H54 (cell line): ENCODE measurements around the gene GPRIN2.

Experiments used
- DNase-seq: peaks from one replicate; pipeline ENCODE4 v3.0.0; 2011; ENCODE audit warnings: low spot score, mixed read lengths; ENCODE audit not compliant: insufficient read length
- FAIRE-seq: peaks from 3 replicates; lab custom pipeline; 2011; peaks lifted over from hg19 to GRCh38; lab: Jason Lieb, UNC
- POLR2A ChIP-seq: IDR thresholded peaks from 2 replicates; pipeline ENCODE4 v1.6.1; 2011; ENCODE audit warnings: low read depth, mild to moderate bottlenecking, low read length

Gene GPRIN2

DNA sequence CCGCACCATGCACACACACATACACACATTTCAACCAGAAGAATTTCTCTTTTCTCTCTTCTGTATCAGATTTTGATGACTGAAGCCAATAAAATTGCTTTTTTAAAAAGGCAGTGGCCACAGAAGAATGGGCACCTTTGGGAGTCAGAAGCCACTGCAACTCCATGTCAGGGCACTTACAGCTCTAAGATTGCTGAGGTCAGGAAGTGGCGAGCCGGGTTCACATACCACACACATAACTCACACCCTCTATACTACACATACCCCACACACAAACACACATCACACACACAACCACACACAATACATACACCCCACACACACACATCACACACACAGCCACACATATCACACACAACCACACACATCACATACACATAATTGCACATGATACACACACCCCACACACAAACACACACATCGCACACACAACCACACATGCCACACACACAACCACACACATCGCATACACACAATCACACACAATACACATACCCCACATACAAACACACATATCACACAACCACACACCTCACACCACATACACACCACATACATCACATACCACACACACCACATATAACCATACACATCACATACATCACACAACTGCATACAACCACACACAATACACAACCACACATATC is 31.2 kb downstream of the GPRIN2 start:
- FAIRE-seq (no peak), DNase-seq (peak; percentile 87)

DNA sequence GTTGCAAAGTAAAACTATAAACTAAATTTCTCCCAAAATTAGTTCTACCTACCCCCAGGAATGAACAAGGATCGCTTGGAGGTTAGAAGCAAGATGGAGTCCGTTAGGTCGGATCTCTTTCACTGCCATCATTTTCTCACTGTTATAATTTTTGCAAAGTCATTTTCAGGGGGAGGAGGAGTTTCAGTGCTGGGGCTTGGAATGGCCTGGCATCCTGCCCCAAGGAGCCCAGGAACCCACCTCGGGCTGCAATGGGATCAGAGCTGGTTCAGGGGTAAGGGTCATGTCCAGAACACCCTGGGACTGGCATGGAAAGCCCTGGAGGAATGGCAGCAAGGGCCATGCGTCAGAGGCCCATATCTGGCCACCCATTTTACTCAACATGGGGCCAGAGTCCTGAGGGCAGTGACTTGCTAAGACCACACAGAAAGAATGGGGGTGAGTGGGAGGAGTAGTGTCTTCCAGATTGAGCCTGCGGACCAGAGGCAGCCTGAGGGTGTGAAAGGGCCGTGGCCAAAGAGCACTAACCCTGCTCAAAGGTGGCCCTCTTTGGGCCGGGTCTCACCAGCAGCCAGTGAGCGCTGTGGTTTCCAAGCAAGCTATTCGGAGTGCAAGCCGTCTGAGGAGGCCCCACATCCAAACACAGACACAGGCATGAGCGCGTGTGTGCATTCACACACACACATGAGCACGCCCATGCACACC is 31.8 kb downstream of the GPRIN2 start:
- FAIRE-seq (no peak), DNase-seq (peak; percentile 92)
- TF ChIP-seq POLR2A, result no peak

More for the DNA sequence above, 31.2 kb downstream of the GPRIN2 start:
- TF ChIP-seq POLR2A, result no peak

DNA sequence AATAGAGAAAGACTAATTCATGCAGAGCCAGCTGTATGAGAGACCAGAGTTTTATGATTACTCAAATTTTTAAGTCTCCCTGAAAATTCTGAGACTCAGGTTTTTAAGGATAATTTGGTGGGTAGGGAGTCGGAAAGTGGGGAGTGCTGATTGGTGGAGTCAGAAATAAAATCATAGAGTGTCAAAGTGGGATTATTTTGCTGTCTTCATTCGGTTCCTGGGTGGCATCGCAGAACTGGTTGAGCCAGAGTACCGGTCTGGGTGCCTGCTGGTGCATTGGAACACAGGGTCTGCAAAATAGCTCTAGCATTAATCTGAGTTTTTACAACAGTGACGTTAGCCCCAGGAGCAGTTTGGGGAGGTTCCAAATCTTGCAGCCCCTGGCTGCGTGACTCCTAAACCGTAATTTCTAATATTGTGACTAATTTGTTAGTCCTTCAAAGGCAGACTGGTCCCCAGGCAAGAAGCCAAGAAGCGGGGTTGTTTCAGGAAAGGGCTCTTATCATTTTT is 32.4 kb downstream of the GPRIN2 start:
- FAIRE-seq, result no peak
- DNase-seq, result peak; percentile 65
- no peak for TF ChIP-seq POLR2A

DNA sequence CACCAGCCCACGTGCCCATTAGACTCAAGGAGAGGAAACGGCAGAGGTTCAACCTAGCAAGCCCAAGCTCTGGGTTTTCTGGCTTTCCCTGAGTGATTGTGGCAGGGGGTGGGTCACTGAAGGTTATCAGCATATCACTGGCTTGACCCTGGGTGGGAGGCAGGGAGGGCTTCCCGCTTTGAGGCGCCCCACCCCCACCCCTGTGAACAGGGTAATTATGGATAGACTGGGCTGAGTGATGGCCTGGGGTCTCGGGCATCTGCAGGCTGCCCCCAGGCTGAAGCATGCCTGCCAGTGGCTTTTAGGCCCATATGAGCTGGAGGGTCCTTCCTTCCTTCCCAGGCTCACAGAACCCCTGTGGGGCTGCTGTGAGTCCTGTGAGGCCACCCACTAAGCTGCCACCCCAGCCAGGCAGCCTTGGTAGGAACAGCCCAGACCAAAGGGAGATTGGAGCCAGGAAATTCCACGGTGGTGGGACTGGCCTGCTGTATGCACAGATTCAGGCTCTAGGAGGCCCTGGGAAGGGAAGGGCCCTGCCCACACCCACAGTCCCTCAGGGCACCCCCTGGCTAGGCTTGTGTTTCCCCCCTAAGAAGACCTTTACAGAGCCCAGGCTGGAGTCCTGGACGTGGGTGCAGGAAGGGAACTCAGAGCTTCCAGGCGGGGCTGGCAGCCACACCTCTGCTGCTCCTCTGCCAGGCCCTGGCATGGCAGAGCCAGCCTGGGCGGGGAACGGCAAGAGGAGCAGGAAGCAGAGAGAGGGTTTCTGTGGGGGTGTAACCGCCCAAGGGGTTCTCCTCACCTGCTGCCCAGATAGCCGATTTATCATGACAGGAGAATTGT is 33.1 kb downstream of the GPRIN2 start:
- 0 out of 2 replicates have a peak, but pooled peaks have one; percentile 23 for TF ChIP-seq POLR2A
- peak; percentile 82 for DNase-seq
- FAIRE-seq, result no peak

DNA sequence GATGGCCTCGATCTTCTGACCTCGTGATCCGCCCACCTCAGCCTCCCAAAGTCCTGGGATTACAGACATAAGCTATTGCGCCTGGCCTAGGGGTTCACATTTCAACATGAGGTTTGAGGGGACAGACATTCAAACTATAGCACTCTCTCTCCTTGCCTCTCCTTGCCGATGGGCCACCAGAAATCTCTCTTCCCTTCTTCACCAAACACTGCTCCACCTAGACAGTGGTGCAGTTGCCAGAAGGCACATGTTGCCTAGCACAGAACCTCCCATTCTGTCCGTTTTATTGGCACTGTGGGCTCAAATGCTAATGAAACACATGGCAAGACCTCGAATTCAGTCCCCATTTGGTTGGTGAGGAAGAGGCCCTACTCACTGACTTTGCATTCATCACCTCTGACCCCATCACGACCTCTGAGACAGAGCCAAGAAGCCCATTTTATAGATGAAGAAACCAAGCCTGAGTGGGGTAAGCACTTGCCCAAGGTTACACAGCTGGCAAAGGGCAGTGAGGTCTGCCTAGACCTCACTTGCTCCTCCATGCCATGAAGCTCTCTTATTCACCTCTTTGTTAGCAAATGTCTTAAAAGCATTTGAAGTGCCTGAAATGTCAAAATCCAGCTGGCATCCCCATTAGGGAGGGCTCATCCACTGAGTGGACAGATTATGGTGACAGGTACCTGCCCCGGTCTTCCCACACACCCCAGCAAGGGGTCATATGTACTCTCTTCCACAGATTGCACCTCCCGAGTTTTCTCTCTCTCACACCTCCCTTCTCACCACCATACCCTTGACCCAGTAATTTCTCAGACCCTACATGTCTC is 34.0 kb downstream of the GPRIN2 start:
- TF ChIP-seq POLR2A, result no peak
- DNase-seq, result no peak
- FAIRE-seq, result no peak

DNA sequence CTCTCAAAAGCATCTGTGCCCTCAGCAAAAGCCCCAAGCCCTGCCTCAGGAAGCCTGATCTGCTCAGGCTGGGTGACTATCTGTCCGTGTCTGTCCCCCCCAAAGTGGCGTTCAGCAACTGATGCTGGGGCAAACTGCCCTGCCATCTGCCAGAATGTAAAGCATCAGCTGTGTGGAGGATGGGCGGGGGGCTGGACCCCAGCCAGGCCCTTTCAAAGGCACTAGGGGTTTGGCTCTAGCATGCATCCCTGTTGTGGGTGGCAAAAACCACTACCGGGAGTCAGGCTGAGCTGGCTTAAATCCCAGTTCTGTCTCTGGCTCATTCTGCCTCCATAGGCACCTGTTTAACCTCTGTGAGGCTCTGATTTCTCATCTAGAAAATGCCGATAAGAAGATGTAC is 35.5 kb downstream of the GPRIN2 start:
- TF ChIP-seq POLR2A, result no peak
- FAIRE-seq (no peak), DNase-seq (peak; percentile 64)

DNA sequence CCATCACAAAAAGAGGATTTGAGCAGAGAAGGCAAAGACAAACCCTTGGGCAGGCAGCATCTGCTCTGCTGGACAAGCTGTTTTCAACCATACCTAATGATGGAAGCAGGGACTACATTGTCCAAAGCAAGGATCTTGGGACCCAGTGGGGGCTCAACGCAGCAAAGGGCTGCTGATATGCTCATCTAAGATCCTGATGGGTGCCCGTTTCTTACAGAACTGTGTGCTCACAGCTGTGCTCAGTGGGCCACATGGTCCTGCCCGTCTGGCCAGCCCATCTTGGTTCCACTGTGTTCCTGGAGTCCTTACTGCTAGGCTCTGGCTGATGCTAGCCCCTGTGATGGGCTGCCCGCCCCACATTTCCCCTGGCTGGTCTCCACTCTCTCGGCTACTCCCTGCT is 36.1 kb downstream of the GPRIN2 start:
- TF ChIP-seq POLR2A, result no peak
- DNase-seq, result no peak
- FAIRE-seq, result no peak

DNA sequence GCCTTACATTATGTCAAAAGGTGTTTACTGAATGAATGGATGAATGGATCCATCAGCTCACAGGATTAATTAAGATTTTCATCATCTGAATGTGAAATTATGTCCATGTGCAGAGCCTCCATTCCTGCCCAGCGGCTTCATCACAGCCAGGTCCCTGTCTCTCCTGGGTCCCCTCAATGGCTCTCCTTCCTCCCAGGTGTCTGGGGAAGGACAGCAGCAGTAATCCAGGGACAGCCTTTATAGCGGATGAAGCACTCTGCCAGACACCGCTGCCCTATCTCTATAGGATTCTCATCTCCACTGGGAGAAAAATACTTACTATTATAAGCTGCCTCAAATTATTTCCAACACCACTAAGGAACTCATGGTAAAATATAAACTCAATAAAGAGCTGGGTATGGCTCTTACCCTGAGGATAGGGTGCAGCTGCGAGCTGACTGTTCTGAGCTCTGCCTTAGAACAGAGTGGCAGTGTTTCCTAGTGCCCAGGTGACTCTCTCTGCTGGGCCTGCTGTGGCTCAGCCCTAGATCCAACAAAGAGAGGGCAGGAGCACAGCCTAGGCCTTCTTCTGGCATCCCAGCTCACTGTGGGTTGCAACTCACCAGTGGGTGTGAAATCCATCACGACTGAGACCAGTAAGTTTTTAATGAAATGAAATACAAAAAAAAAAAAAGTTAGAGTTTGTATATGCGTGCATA is 38.3 kb downstream of the GPRIN2 start:
- FAIRE-seq, result no peak
- TF ChIP-seq POLR2A, result no peak
- DNase-seq, result no peak

DNA sequence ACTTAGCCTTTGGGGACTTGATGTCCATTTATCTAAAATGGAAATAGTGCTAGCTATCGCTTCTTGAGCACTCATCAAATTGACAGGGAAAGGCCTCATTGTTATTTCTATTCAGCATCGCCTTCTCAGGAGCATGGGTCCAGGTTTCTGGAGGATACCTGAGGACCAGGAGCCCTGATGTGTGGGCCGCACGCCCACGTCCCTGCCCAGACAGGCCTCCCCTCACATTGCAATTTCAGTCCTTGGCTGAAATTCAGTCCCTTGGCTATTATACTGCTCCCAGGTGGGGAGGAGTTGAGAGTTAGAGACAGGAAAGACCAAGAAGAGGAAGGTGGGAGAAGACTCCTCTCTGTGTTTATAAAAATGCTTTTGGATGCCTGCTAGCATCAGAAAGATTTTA is 38.9 kb downstream of the GPRIN2 start:
- no peak for TF ChIP-seq POLR2A

DNA sequence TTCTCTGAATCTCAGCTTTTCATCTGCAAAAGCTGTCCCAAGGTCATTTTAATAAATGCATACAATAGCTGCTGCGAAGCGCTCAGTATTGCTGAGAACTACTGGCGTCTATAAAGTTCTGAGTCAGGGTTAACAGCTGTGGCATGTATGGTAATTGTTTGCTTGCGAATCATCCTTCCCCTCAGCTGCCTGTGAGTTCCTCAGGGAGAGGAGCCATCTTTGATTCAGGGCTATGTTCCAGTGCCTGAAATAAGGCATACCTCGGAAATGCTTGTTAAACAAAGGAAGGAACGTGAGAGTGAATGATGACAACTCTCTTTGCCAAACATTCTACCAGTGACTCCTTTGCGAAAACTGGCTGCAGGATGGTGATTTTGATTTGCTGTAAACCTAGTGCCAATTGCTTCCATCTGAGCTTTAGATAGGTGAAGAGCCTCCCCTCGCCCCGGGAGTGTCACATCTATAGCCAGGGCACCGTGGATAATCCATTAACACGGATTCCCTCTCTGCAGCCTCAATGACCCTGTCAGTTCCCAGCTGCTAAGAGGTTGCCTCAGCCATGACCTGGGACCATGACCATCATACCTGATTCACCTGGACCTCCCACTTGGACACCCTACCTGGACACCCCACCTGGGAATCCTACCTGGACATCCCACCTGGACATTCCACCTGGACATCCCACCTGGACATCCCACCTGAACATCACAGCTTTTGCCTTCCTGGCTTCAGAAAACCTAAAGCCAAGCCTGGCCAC is 39.6 kb downstream of the GPRIN2 start:
- no peak for TF ChIP-seq POLR2A
- DNase-seq (peak; percentile 83), FAIRE-seq (no peak)

More for the DNA sequence above, 38.9 kb downstream of the GPRIN2 start:
- no peak for DNase-seq
- no peak for FAIRE-seq

DNA sequence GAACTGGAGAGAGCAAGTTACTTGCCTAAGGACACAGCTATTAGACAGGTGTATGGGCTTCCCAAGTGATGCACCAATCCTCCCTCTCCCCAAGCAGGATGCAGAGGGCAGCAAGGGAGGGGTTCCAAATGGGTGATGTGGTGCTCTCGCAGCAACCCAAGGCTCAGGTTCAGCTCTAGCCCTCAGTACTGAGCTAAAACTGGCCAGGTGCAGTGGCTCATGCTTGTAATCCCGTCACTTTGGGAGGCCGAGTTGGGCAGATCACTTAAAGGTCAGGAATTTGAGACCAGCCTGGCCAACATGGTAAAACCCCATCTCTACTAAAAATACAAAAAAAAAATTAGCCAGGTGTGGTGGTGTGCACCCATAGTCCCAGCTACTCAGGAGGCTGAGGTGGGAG is 40.7 kb downstream of the GPRIN2 start:
- no peak for TF ChIP-seq POLR2A
- DNase-seq, result no peak
- FAIRE-seq, result no peak

DNA sequence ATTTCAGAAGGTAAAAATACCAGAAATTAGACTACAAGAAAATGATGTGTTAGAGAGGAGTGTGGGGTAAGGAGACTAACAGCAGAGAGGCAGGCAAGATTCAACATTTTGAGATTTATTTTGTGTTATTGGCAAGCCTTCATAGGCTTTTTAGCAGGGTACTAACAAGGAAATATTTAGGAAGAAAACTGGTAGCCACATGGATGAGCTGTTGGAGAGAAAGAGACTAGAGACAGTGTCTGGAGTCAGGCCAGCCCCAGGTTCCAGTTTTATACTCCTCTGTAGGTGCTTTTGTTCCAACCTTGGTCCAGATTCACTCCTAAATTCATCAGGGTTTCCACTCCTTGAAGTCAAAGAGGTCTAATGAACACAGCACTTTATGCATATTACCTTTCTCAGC is 41.1 kb downstream of the GPRIN2 start:
- no peak for TF ChIP-seq POLR2A
- FAIRE-seq (no peak), DNase-seq (no peak)
